ENCODE data around the gene MOB1A. TPM values are rescaled to one million over a fixed set of nuclear protein-coding genes. Genes with fewer than 3 reads are reported as not detected.

MOB1A gene
- total and polyA plus RNA-seq, 2 donors: 68.4 to 104 TPM

GRCh38 chr2:74148457-74149246 lies 30.0 kb downstream of the MOB1A start:
- WGBS: 63% methylated on average over 16 of the region's 16 CpGs
- no peak for DNase-seq (ENCODE audit: low read depth in 6 of 9, low spot score in 9 of 9)
- H3K4me1 ChIP-seq (ENCODE audit: control insufficient read depth in 2 of 2, insufficient read depth in 2 of 2, low read length in 2 of 2): peaks cover 10 to 19% of the 10 kb centered on the region in 2 donors
- peaks cover 9 to 30% of the 10 kb centered on the region in 2 donors for H3K36me3 ChIP-seq (ENCODE audit: control insufficient read depth in 2 of 2, insufficient read depth in 2 of 2, low read length in 1 of 2)
- H3K27me3 ChIP-seq (ENCODE audit: control insufficient read depth in 2 of 2, insufficient read depth in 1 of 2, low read length in 1 of 2): no peaks in the 10 kb centered on the region
- peak overlapping the region; percentile 76 to 90 for H3K4me3 ChIP-seq (ENCODE audit: low read length in 2 of 2)
- no peak overlapping the region for H3K27ac ChIP-seq (ENCODE audit: low read depth in 1 of 2, low read length in 1 of 2)
- no peaks in the 10 kb centered on the region for H3K9me3 ChIP-seq (ENCODE audit: control insufficient read depth in 2 of 2, insufficient read depth in 1 of 2, low read length in 1 of 2)

DNA sequence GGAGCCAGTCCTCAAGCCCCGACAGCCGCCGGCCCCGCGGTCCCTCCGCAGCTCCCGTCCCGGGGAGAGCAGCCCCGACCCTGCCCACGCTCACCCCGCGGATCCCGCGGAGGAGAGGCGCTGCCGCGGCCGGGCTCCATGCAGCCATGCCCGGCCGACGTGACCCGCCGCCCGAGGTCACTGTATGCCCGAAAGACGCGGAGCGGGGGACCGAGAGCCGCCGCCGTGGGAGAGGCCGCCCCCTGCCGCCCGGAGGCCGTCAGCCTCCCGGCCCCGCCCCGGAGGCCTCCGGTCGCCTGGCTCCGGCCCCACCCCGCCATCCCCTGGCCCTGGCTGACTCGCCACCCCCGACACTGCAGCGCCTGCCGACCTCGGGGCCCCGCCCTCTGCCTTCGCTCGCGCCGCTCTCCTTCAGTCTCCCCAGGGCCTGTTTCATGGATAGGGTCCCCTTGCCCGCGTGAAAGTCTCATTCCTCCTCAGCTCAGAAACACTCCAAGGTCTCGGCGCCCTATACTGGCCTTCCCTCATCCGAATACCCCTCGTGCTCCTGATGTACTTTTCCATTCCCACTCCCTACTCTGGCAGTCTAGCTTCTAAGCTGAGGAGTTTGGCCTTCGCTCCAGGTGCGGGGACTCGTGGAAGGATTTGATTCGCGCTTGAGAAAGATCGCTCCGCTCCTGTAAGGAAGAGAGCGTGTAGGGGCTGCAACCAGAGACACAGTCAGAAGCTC lies 30.8 kb downstream of the MOB1A start, which contains the start of gene BOLA3:
Gene BOLA3 (minus strand): TSS at position 186 of the 730 bp plus-strand sequence. CDS start 38 bp downstream, at position 148.
- Histone ChIP-seq H3K9me3 (ENCODE audit: control insufficient read depth in 2 of 2, insufficient read depth in 1 of 2, low read length in 1 of 2) (no peaks in the 10 kb centered on the region), H3K27me3 (ENCODE audit: control insufficient read depth in 2 of 2, insufficient read depth in 1 of 2, low read length in 1 of 2) (no peaks in the 10 kb centered on the region), H3K4me3 (ENCODE audit: low read length in 2 of 2) (peak within 1 kb of the TSS; percentile 76 to 90), H3K36me3 (ENCODE audit: control insufficient read depth in 2 of 2, insufficient read depth in 2 of 2, low read length in 1 of 2) (peaks cover 9 to 23% of the 10 kb centered on the region in 2 donors), H3K27ac (ENCODE audit: low read depth in 1 of 2, low read length in 1 of 2) (peak within 1 kb of the TSS in 1 of 2 donors; percentile 49), H3K4me1 (ENCODE audit: control insufficient read depth in 2 of 2, insufficient read depth in 2 of 2, low read length in 2 of 2) (peaks cover 10 to 19% of the 10 kb centered on the region in 2 donors)
- WGBS: 2% methylated on average over 67 of the region's 67 CpGs
- DNase-seq (ENCODE audit: low read depth in 6 of 9, low spot score in 9 of 9): peak in 7 of 9 donors; percentile 57 to 84 (median 70)

GRCh38 chr2:74146929-74147726 lies 31.6 kb downstream of the MOB1A start:
- H3K36me3 ChIP-seq (ENCODE audit: control insufficient read depth in 2 of 2, insufficient read depth in 2 of 2, low read length in 1 of 2): peaks cover 12 to 24% of the 10 kb centered on the region in 2 donors
- no peaks in the 10 kb centered on the region for H3K27me3 ChIP-seq (ENCODE audit: control insufficient read depth in 2 of 2, insufficient read depth in 1 of 2, low read length in 1 of 2)
- no peak overlapping the region for H3K27ac ChIP-seq (ENCODE audit: low read depth in 1 of 2, low read length in 1 of 2)
- WGBS: 13% methylated on average over 29 of the region's 29 CpGs
- H3K4me3 ChIP-seq (ENCODE audit: low read length in 2 of 2): peak overlapping the region; percentile 76 to 90
- peaks cover 10 to 19% of the 10 kb centered on the region in 2 donors for H3K4me1 ChIP-seq (ENCODE audit: control insufficient read depth in 2 of 2, insufficient read depth in 2 of 2, low read length in 2 of 2)
- peak in 4 of 9 donors; percentile 4 to 26 (median 16) for DNase-seq (ENCODE audit: low read depth in 6 of 9, low spot score in 9 of 9)
- no peaks in the 10 kb centered on the region for H3K9me3 ChIP-seq (ENCODE audit: control insufficient read depth in 2 of 2, insufficient read depth in 1 of 2, low read length in 1 of 2)

- no peaks in the 10 kb centered on the region for H3K9me3 ChIP-seq (ENCODE audit: control insufficient read depth in 2 of 2, insufficient read depth in 1 of 2, low read length in 1 of 2)
- H3K27me3 ChIP-seq (ENCODE audit: control insufficient read depth in 2 of 2, insufficient read depth in 1 of 2, low read length in 1 of 2): no peaks in the 10 kb centered on the region
- no peak overlapping the region for H3K4me3 ChIP-seq (ENCODE audit: low read length in 2 of 2)
- WGBS: 93% methylated on average over 6 of the region's 6 CpGs
- H3K36me3 ChIP-seq (ENCODE audit: control insufficient read depth in 2 of 2, insufficient read depth in 2 of 2, low read length in 1 of 2): peaks cover 7 to 12% of the 10 kb centered on the region in 2 donors
- no peak overlapping the region for H3K27ac ChIP-seq (ENCODE audit: low read depth in 1 of 2, low read length in 1 of 2)
- DNase-seq (ENCODE audit: low read depth in 6 of 9, low spot score in 9 of 9): no peak
- peaks cover 10 to 11% of the 10 kb centered on the region in 2 donors for H3K4me1 ChIP-seq (ENCODE audit: control insufficient read depth in 2 of 2, insufficient read depth in 2 of 2, low read length in 2 of 2)
These were observed 36.3 kb downstream of the MOB1A start for GRCh38 chr2:74142340-74142739.

DNA sequence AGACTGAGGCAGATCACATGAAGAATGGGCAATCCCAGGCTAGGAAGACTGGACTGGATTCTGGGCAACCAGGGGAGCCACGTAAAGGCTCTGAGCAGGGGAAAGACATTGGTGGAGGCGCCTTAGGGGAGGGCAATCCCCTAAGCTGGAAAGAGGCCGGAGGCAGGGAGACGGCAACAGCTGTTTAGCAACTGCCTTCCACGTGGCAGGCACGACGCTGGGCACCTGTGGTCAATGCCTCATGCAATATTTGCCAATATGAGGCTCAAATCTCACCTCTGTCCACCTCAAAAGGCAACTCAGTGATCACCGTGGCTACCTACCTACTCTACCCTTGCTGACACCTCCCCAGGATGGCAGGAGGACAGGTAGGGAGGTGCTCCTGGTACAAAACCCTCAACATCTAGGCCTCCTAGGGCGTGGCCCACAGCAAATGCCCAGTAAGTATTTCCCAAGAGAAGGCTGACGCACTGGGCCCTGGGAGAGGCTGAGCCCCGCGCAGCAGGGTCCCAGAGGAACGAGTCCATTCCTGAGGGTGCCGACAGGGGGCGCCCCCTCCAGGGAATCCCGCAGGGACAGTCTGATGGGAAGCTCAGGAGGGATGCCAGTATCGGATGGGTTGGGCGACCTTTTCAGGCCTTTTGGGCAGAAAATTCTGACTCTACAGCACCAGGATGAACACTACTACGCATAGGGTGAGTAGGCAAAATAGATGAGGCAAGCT lies 39.9 kb downstream of the MOB1A start:
- H3K4me1 ChIP-seq (ENCODE audit: control insufficient read depth in 2 of 2, insufficient read depth in 2 of 2, low read length in 2 of 2): no peaks in the 10 kb centered on the region
- H3K27ac ChIP-seq (ENCODE audit: low read depth in 1 of 2, low read length in 1 of 2): no peak overlapping the region
- no peaks in the 10 kb centered on the region for H3K27me3 ChIP-seq (ENCODE audit: control insufficient read depth in 2 of 2, insufficient read depth in 1 of 2, low read length in 1 of 2)
- DNase-seq (ENCODE audit: low read depth in 6 of 9, low spot score in 9 of 9): no peak
- WGBS: 96% methylated on average over 19 of the region's 19 CpGs
- peaks cover 8 to 24% of the 10 kb centered on the region in 2 donors for H3K36me3 ChIP-seq (ENCODE audit: control insufficient read depth in 2 of 2, insufficient read depth in 2 of 2, low read length in 1 of 2)
- no peak overlapping the region for H3K4me3 ChIP-seq (ENCODE audit: low read length in 2 of 2)
- H3K9me3 ChIP-seq (ENCODE audit: control insufficient read depth in 2 of 2, insufficient read depth in 1 of 2, low read length in 1 of 2): no peaks in the 10 kb centered on the region

GRCh38 chr2:74137651-74138599 lies 40.8 kb downstream of the MOB1A start:
- no peaks in the 10 kb centered on the region for H3K4me1 ChIP-seq (ENCODE audit: control insufficient read depth in 2 of 2, insufficient read depth in 2 of 2, low read length in 2 of 2)
- no peaks in the 10 kb centered on the region for H3K9me3 ChIP-seq (ENCODE audit: control insufficient read depth in 2 of 2, insufficient read depth in 1 of 2, low read length in 1 of 2)
- no peak overlapping the region for H3K27ac ChIP-seq (ENCODE audit: low read depth in 1 of 2, low read length in 1 of 2)
- no peak for DNase-seq (ENCODE audit: low read depth in 6 of 9, low spot score in 9 of 9)
- H3K27me3 ChIP-seq (ENCODE audit: control insufficient read depth in 2 of 2, insufficient read depth in 1 of 2, low read length in 1 of 2): no peaks in the 10 kb centered on the region
- H3K4me3 ChIP-seq (ENCODE audit: low read length in 2 of 2): no peak overlapping the region
- WGBS: 85% methylated on average over 11 of the region's 11 CpGs
- peaks cover 8 to 24% of the 10 kb centered on the region in 2 donors for H3K36me3 ChIP-seq (ENCODE audit: control insufficient read depth in 2 of 2, insufficient read depth in 2 of 2, low read length in 1 of 2)

DNA sequence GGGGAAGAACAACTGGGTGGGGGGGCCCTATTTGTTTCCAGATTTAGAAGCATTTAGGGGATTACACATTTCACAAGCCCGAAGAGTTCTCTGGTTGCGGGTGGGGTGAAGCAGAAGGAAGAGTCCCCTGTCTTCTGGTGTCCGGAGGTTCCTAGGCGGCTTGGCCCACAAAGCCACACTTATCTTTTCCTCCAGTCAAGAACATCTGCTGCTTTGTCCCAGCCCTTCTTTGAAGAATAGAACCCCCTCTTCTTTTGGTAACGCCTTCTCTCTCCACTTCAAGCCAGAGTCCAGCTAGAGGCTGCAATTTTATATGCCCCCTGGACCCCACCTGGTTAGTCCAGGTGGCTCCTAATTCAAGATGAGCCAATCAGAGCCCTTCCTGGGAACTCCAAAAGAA lies 46.8 kb downstream of the MOB1A start:
- H3K4me1 ChIP-seq (ENCODE audit: control insufficient read depth in 2 of 2, insufficient read depth in 2 of 2, low read length in 2 of 2): no peaks in the 10 kb centered on the region
- DNase-seq (ENCODE audit: low read depth in 6 of 9, low spot score in 9 of 9): no peak
- peaks cover 2% of the 10 kb centered on the region in 2 donors for H3K27me3 ChIP-seq (ENCODE audit: control insufficient read depth in 2 of 2, insufficient read depth in 1 of 2, low read length in 1 of 2)
- peaks cover 5 to 12% of the 10 kb centered on the region in 2 donors for H3K36me3 ChIP-seq (ENCODE audit: control insufficient read depth in 2 of 2, insufficient read depth in 2 of 2, low read length in 1 of 2)
- H3K4me3 ChIP-seq (ENCODE audit: low read length in 2 of 2): no peak overlapping the region
- H3K9me3 ChIP-seq (ENCODE audit: control insufficient read depth in 2 of 2, insufficient read depth in 1 of 2, low read length in 1 of 2): no peaks in the 10 kb centered on the region
- H3K27ac ChIP-seq (ENCODE audit: low read depth in 1 of 2, low read length in 1 of 2): no peak overlapping the region
- WGBS: 85% methylated on average over 5 of the region's 5 CpGs
